Type B pancreatic cell (in vitro differentiated cells): ENCODE data around the gene NTPCR. TPM values are rescaled to one million over a fixed set of nuclear protein-coding genes. Genes with fewer than 3 reads are reported as not detected.
A peak's percentile ranks its signal among the peaks of the same experiment; 100 is the strongest.

Experiments used
- DNase-seq: peaks from one replicate; pipeline ENCODE4 v3.0.0; 2021; ENCODE audit warnings: mixed read lengths; ENCODE audit not compliant: unreplicated experiment; ENCODE audit errors: extremely low spot score
- H3K27ac Mint-ChIP-seq: 2 replicates; pipeline ENCODE4 v1.8.0; 2021; ENCODE audit warnings: mild to moderate bottlenecking, mixed read lengths
- H3K27me3 Mint-ChIP-seq: 2 replicates; pipeline ENCODE4 v1.8.0; 2021; ENCODE audit warnings: mixed read lengths
- H3K36me3 Mint-ChIP-seq: 2 replicates; pipeline ENCODE4 v1.8.0; 2021; ENCODE audit warnings: mixed read lengths
- H3K4me1 Mint-ChIP-seq: one replicate; pipeline ENCODE4 v1.8.0; 2021; ENCODE audit warnings: mixed read lengths; ENCODE audit not compliant: unreplicated experiment
- H3K4me3 Mint-ChIP-seq: 2 replicates; pipeline ENCODE4 v1.8.0; 2021; ENCODE audit warnings: mild to moderate bottlenecking, mixed read lengths
- H3K9me3 Mint-ChIP-seq: 2 replicates; pipeline ENCODE4 v1.8.0; 2021; ENCODE audit warnings: mixed read lengths
- total RNA-seq: library from RNA; stranded (reverse); gene quantifications from 2 replicates; pipeline ENCODE4 v1.2.1, GENCODE V29; 2021; ENCODE audit warnings: low replicate concordance
- TF ChIP-seq, protein P1 (sequence below): fragments of 200-600 bp; sonication (generic); conservative IDR thresholded peaks from 2 replicates; pipeline ENCODE4 v1.5.0; 2021; ENCODE audit warnings: antibody characterized with exemption, mild to moderate bottlenecking

The NTPCR gene
- total RNA-seq, 1 donor from 2014 or later: 57.1 TPM

DNA sequence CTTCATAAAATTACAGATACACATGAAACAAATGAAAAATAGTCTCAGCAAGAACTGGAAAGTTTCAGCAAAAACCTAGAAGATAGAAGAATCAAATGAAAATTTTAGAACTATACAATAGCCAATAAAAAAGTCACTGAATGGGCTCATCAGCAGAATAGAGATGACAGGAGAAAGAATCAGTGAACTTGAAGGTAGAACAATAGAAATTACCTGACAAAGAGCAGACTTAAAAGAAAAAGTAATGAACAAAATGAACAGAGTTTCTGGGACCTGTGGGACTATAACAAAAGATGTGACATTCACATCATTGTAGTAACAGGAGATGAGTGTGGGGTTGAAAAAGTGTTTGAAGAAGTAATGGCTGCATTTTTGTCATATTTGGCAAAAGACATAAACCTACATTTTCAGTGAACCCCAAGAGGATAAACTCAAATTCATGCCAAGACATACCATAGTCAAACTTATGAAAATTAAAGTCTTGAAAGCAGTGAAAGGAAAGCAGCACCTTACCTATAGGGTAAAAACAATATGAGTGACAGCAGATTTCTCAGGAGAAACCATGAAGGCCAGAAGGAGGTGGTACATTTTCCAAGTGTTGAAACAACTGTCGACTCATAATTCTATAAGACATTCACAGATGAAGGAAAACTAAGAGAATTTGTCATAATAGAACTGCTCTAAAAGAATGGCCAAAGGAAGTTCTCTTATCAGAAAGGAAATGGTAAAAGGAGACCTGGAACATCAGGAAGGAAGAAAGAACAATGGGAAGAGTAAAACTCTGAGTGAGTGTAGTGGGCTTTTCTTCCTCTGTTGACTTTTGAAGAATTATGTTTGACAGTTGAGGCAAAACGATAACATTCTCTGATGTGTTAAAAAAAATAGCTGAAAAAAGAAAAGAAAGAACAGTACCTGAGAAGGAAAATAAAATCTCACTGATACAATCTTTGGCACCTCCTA lies 23.5 kb downstream of the NTPCR start:
- H3K4me1 Mint-ChIP-seq: peaks cover 9% of the 10 kb centered on the region
- H3K27me3 Mint-ChIP-seq: no peaks in the 10 kb centered on the region
- peaks cover 26% of the 10 kb centered on the region for H3K9me3 Mint-ChIP-seq
- no peak overlapping the region for H3K4me3 Mint-ChIP-seq
- peaks cover 74% of the 10 kb centered on the region for H3K36me3 Mint-ChIP-seq
- no peak for DNase-seq
- TF ChIP-seq, protein P1, sequence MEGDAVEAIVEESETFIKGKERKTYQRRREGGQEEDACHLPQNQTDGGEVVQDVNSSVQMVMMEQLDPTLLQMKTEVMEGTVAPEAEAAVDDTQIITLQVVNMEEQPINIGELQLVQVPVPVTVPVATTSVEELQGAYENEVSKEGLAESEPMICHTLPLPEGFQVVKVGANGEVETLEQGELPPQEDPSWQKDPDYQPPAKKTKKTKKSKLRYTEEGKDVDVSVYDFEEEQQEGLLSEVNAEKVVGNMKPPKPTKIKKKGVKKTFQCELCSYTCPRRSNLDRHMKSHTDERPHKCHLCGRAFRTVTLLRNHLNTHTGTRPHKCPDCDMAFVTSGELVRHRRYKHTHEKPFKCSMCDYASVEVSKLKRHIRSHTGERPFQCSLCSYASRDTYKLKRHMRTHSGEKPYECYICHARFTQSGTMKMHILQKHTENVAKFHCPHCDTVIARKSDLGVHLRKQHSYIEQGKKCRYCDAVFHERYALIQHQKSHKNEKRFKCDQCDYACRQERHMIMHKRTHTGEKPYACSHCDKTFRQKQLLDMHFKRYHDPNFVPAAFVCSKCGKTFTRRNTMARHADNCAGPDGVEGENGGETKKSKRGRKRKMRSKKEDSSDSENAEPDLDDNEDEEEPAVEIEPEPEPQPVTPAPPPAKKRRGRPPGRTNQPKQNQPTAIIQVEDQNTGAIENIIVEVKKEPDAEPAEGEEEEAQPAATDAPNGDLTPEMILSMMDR: no peak
- H3K27ac Mint-ChIP-seq: no peak overlapping the region

DNA sequence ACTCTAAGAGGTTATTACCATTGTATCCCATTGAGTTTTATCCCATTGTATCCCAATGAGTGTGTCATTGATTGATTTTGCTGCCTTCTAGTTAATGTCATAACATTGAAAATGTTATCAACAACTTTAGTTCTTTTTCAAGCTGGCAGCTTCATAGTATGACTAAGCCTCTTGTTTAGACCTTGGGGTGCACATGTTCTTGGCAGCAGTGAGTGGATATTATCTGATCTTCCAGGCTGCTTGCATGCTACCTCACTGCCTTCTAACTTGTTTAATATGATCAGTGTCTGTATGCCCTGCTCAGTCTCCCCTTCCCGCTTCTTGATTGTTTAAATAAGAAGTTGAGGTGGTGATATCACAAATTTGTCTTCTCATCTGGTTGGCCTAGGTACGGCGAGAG lies 24.6 kb downstream of the NTPCR start:
- DNase-seq: no peak

DNA sequence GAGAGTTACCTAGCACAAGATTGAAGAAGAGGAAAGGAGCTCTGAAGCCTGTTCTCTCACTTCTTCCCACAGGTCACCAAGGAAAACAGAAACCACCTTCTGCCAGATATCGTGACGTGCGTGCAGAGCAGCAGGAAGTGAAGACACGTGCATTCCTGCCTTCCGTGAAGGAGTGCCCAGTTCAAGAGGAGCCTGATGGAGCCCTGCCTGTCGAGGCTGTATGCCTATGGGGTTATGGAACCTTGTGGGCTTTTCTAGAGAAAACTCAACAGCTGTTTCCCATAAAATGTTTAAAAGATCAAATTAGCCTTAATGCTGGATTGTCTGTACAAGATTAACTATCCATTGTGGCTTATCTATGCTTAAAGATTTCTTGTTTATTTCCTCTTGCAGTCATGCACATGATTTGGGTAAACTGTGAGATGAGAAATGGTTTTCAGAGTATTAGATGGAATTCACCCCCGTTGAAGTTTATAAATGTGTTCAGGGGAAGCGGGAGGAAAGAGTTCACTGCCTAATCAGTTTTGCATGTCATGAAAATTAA lies 27.8 kb downstream of the NTPCR start:
- TF ChIP-seq, protein P1: no peak
- Mint-ChIP-seq H3K9me3 (peaks cover 11% of the 10 kb centered on the region), H3K36me3 (peaks cover 61% of the 10 kb centered on the region), H3K4me1 (peaks cover 26% of the 10 kb centered on the region), H3K4me3 (no peak overlapping the region), H3K27ac (peak overlapping the region; percentile 83), H3K27me3 (no peaks in the 10 kb centered on the region)
- DNase-seq: no peak

More for the DNA sequence above, 24.6 kb downstream of the NTPCR start:
- Mint-ChIP-seq H3K4me3 (no peak overlapping the region), H3K36me3 (peaks cover 72% of the 10 kb centered on the region), H3K27me3 (no peaks in the 10 kb centered on the region), H3K4me1 (peaks cover 9% of the 10 kb centered on the region), H3K27ac (no peak overlapping the region), H3K9me3 (peaks cover 26% of the 10 kb centered on the region)
- TF ChIP-seq, protein P1: no peak

DNA sequence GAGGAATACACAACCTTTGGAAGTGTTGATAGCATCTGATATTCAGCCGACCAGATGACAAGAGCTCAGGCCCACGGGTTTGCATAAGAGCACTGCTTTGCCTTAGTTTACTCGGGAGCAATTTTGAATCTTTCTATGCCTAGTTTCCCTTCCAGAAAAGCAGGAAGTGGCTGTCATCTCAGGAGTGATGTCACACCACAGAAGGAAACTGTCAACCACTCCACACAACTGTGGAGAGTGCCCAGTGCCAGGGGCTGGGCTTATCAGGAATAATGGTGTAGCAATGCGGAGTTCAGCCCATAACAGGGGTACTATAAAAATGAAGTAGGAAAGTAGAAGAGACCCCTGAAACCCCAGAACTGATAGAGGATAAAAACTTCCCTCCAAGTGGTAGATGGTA lies 28.4 kb downstream of the NTPCR start:
- no peak for DNase-seq
- peaks cover 6% of the 10 kb centered on the region for H3K9me3 Mint-ChIP-seq
- no peaks in the 10 kb centered on the region for H3K27me3 Mint-ChIP-seq

DNA sequence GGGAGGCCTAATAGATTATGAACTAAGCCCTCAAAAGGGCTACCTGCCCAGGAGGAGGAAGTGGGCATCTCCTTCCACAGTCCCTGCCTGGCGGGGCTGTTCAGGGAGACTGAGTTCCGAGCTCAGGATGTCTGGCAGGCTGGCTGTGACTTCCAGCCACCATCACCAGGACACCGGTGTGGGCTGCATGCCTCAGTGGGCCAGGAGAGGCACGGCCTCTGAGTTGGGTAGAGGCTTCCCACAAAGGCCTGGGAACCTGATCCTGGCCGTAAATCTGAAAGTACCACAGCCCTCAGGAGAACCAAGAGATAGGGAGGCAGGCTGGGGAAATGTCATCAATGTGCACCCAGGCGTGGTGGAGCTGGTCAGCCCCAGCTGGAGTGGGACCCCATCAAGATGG lies 29.1 kb downstream of the NTPCR start:
- no peaks in the 10 kb centered on the region for H3K9me3 Mint-ChIP-seq
- no peak overlapping the region for H3K4me3 Mint-ChIP-seq
- no peak for DNase-seq
- H3K27me3 Mint-ChIP-seq: no peaks in the 10 kb centered on the region
- peaks cover 50% of the 10 kb centered on the region for H3K36me3 Mint-ChIP-seq
- no peak overlapping the region for H3K27ac Mint-ChIP-seq
- TF ChIP-seq, protein P1: no peak
- H3K4me1 Mint-ChIP-seq: peaks cover 26% of the 10 kb centered on the region

More for the DNA sequence above, 28.4 kb downstream of the NTPCR start:
- Mint-ChIP-seq H3K4me3 (no peak overlapping the region), H3K4me1 (peaks cover 26% of the 10 kb centered on the region), H3K36me3 (peaks cover 57% of the 10 kb centered on the region), H3K27ac (no peak overlapping the region)
- TF ChIP-seq, protein P1: no peak
